HG02885 (cell line): ENCODE data around the gene ASGR1.

Source experiments
- ATAC-seq: cut with Tn5 transposase; IDR thresholded peaks from one replicate; pipeline ENCODE4 v1.9.1; 2021; ENCODE audit warnings: mild to moderate bottlenecking; ENCODE audit not compliant: unreplicated experiment, poor library complexity

ASGR1 gene

GRCh38 chr17:7217113-7217987 is 38.2 kb upstream of the ASGR1 start:
- no peak for ATAC-seq

GRCh38 chr17:7216242-7217112 is 37.3 kb upstream of the ASGR1 start:
- no peak for ATAC-seq

GRCh38 chr17:7215652-7216180 is 36.5 kb upstream of the ASGR1 start:
- ATAC-seq: no peak

GRCh38 chr17:7215136-7215638 is 36.0 kb upstream of the ASGR1 start:
- no peak for ATAC-seq

GRCh38 chr17:7214300-7215135 is 35.3 kb upstream of the ASGR1 start:
- peak; percentile 82 for ATAC-seq

GRCh38 chr17:7213895-7214299 is 34.7 kb upstream of the ASGR1 start:
- ATAC-seq: no peak

- ATAC-seq: no peak
These were observed 32.5 kb upstream of the ASGR1 start for GRCh38 chr17:7211491-7212273.

GRCh38 chr17:7208754-7209460 is 29.7 kb upstream of the ASGR1 start:
- ATAC-seq: no peak

- ATAC-seq: no peak
These were observed 28.9 kb upstream of the ASGR1 start for GRCh38 chr17:7208027-7208571.

- no peak for ATAC-seq
These were observed 28.2 kb upstream of the ASGR1 start for GRCh38 chr17:7207120-7208001.

- ATAC-seq: no peak
These were observed 26.4 kb upstream of the ASGR1 start for GRCh38 chr17:7205561-7205960.

- ATAC-seq: peak; percentile 85
These were observed 25.8 kb upstream of the ASGR1 start for GRCh38 chr17:7204828-7205461.

GRCh38 chr17:7204336-7204735 is 25.2 kb upstream of the ASGR1 start:
- no peak for ATAC-seq

GRCh38 chr17:7203391-7203790 is 24.2 kb upstream of the ASGR1 start:
- no peak for ATAC-seq

GRCh38 chr17:7196651-7197401 is 17.7 kb upstream of the ASGR1 start:
- no peak for ATAC-seq

GRCh38 chr17:7195971-7196370 is 16.8 kb upstream of the ASGR1 start:
- ATAC-seq: no peak
